ENCODE measurements around the gene BSDC1.

Gene BSDC1

GRCh38 chr1:32404946-32405345 is 10.7 kb upstream of the BSDC1 start:
- Histone ChIP-seq H3K36me3 (ENCODE audit: insufficient read depth, low read length) (no peaks in the 10 kb centered on the region), H3K9ac (ENCODE audit: low read depth, low read length, poor library complexity, severe bottlenecking) (no peak overlapping the region), H4K20me1 (ENCODE audit: insufficient read depth, low read length, poor library complexity, severe bottlenecking) (no peaks in the 10 kb centered on the region), H3K79me2 (ENCODE audit: insufficient read depth, low read length) (no peaks in the 10 kb centered on the region), H3K27me3 (ENCODE audit: insufficient read depth, low read length, poor library complexity, severe bottlenecking) (no peaks in the 10 kb centered on the region), H3K4me3 (ENCODE audit: low read length, poor library complexity, severe bottlenecking) (no peak overlapping the region), H3K9me2 (replicated peaks; ENCODE audit: low read depth, low read length) (no peaks in the 10 kb centered on the region), H3K4me1 (ENCODE audit: insufficient read depth, low read length, poor library complexity, severe bottlenecking) (no peaks in the 10 kb centered on the region), H3K9me3 (ENCODE audit: insufficient read depth, low read depth, low read length) (no peaks in the 10 kb centered on the region), H3K4me2 (ENCODE audit: low read depth, low read length, poor library complexity, severe bottlenecking) (no peak overlapping the region), H3F3A (ENCODE audit: low read depth) (no peaks in the 10 kb centered on the region), H2AFZ (ENCODE audit: low read length) (no peak overlapping the region)
- no peak for TF ChIP-seq CTCF (conservative IDR thresholded peaks at IDR 0.05; ENCODE audit: low read length)
- TF ChIP-seq EZH2phosphoT487 (IDR thresholded peaks at IDR 0.05; ENCODE audit: borderline replicate concordance), result no peak

GRCh38 chr1:32400876-32401631 is 6.8 kb upstream of the BSDC1 start:
- Histone ChIP-seq H3K36me3 (ENCODE audit: insufficient read depth, low read length) (no peaks in the 10 kb centered on the region), H3K27me3 (ENCODE audit: insufficient read depth, low read length, poor library complexity, severe bottlenecking) (no peaks in the 10 kb centered on the region), H3K9ac (ENCODE audit: low read depth, low read length, poor library complexity, severe bottlenecking) (peak overlapping the region; percentile 3), H3K9me2 (replicated peaks; ENCODE audit: low read depth, low read length) (no peaks in the 10 kb centered on the region), H4K20me1 (ENCODE audit: insufficient read depth, low read length, poor library complexity, severe bottlenecking) (no peaks in the 10 kb centered on the region), H2AFZ (ENCODE audit: low read length) (peak overlapping the region; percentile 83), H3F3A (ENCODE audit: low read depth) (no peaks in the 10 kb centered on the region), H3K4me3 (ENCODE audit: low read length, poor library complexity, severe bottlenecking) (no peak overlapping the region), H3K4me2 (ENCODE audit: low read depth, low read length, poor library complexity, severe bottlenecking) (peak overlapping the region; percentile 39), H3K4me1 (ENCODE audit: insufficient read depth, low read length, poor library complexity, severe bottlenecking) (no peaks in the 10 kb centered on the region), H3K79me2 (ENCODE audit: insufficient read depth, low read length) (no peaks in the 10 kb centered on the region), H3K9me3 (ENCODE audit: insufficient read depth, low read depth, low read length) (no peaks in the 10 kb centered on the region)
- TF ChIP-seq CTCF (conservative IDR thresholded peaks at IDR 0.05; ENCODE audit: low read length), result peak; percentile 94
- no peak for TF ChIP-seq EZH2phosphoT487 (IDR thresholded peaks at IDR 0.05; ENCODE audit: borderline replicate concordance)

GRCh38 chr1:32399843-32400242 is 5.6 kb upstream of the BSDC1 start:
- no peaks in the 10 kb centered on the region for H4K20me1 ChIP-seq (ENCODE audit: insufficient read depth, low read length, poor library complexity, severe bottlenecking)
- H3K36me3 ChIP-seq (ENCODE audit: insufficient read depth, low read length), result no peaks in the 10 kb centered on the region
- H3K27me3 ChIP-seq (ENCODE audit: insufficient read depth, low read length, poor library complexity, severe bottlenecking), result no peaks in the 10 kb centered on the region
- no peaks in the 10 kb centered on the region for H3K9me3 ChIP-seq (ENCODE audit: insufficient read depth, low read depth, low read length)
- no peaks in the 10 kb centered on the region for H3K4me1 ChIP-seq (ENCODE audit: insufficient read depth, low read length, poor library complexity, severe bottlenecking)
- H3K79me2 ChIP-seq (ENCODE audit: insufficient read depth, low read length), result no peaks in the 10 kb centered on the region
- H3K4me2 ChIP-seq (ENCODE audit: low read depth, low read length, poor library complexity, severe bottlenecking), result no peak overlapping the region
- TF ChIP-seq EZH2phosphoT487 (IDR thresholded peaks at IDR 0.05; ENCODE audit: borderline replicate concordance) (no peak), CTCF (conservative IDR thresholded peaks at IDR 0.05; ENCODE audit: low read length) (no peak)
- H3K9ac ChIP-seq (ENCODE audit: low read depth, low read length, poor library complexity, severe bottlenecking), result no peak overlapping the region
- no peak overlapping the region for H2AFZ ChIP-seq (ENCODE audit: low read length)
- no peaks in the 10 kb centered on the region for H3K9me2 ChIP-seq (replicated peaks; ENCODE audit: low read depth, low read length)
- H3K4me3 ChIP-seq (ENCODE audit: low read length, poor library complexity, severe bottlenecking), result no peak overlapping the region
- no peaks in the 10 kb centered on the region for H3F3A ChIP-seq (ENCODE audit: low read depth)

Data from Loucy (cell line).